Measurements from ENCODE around the gene PIMREG.

The PIMREG gene

DNA sequence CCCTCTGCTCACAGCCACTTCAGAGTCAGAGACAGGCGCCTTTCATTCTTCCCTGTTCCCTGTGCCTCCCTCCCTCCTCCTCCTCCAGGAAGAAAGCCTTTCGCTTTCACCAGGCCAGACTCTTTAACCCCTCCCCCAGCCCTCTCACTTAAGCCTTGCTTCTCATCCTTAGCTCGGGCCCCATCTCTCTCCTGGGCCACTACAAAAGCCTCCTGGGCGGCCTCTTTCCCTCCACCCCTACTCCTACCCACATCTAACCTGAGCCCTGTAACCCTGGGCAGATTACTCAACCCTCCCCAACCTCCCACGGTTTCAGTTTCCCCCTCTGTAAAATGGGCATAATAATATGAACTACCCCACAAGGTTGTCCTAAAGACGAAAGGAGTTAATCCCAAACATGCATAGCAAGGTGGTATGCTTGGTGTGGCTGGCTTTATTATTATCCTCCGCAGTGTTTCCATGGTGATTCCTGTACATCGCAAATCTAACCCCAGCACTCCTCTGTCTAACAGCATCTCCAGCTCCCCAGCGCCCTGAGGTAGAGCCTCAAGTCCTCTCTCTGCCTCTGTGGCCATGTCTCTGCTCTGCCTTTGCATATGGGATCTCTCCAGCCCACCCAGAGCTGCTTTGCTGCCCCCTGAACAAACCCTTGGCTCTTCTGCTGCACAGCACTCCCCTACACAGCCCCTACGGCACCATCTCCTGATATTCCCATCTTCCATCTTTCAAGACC lies 17.7 kb downstream of the PIMREG start:
- no peak for DNase-seq (ENCODE audit: low read depth in 2 of 2)

DNA sequence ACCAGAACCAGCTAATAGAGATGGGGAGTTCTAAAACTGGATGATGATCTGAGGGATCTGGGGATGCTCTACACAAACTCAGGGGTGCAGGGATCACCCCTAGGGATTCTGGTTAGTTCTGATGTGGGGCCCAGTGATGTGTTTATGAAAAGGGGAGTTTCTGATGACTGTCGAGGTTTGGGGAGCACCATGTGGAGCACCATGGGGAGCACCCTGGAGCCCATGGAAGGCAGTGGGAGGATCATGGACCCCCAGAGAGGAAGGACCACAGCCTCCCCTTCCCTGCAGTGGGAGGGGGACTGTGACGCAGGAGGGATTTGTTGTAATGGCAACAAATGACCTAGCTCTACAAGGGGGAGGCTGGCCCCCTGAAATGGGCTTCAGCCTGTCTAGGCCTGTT lies 18.4 kb downstream of the PIMREG start:
- DNase-seq (ENCODE audit: low read depth in 2 of 2), result no peak

DNA sequence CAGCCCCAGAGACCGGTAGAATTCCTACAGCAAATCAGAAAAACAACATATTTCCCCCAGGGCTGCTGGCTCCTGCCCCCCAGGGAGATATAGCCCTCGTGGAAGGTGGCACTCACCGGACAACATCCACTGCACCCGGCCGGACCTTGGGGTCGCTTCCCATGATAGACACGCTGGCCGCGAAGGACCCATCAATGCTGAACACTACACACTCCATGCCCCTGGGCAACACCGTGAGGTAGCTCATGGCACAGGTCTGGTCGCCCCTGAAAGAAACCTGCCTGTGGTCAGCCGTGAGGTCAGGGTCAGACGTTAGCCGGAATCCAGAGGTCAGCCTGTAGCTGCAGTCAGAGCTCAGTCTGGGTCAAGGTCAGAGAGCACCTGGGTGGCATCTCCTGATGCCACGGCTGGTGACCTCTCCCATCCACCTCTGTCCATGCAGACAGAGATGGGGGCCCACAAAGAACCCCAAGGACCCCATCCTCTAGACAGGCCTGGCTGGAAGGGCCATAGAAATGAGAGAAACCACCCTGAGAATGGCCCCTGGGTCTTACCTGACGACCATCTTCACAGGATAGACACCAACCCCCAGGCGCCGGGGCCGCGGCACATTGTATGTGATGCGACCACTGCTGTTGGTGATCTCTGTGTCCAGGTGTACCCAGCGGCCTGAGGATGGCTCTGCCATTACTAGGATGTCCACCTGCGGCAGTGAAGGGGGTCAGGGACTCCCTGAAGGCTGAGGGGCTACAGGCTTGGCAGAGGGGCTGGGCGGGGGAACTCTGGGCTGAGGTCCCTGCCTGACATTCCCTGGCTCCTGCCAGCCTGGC lies 19.6 kb downstream of the PIMREG start:
- DNase-seq (ENCODE audit: low read depth in 2 of 2), result no peak

DNA sequence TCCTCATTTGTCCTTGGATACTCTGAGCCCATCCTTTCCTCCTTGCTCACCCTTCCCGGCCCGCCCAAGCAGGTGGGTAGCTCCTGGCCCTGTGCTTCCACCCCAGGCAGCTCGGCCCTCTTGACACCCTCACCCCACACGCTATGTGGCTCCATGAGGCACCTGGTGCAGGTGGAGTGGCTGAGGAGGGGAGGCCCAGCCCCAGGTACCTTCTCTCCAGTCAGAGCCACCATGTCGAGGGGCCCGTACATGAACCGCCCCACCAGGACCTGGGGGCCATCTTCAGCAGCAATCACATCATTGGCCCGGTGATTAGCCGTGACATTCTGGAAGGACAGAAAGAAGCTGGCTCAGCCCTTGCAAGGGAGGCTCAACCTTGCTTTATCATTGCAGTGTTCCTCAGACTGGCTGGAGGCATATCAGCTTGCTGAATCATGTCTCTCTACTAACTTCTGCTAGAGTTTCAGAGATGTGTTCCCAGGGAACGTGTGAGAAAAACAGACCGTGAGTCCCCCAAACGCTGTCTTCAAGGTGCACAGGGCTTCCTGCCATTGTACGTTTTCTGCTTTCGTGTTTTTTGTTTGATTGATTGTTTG lies 20.3 kb downstream of the PIMREG start:
- DNase-seq (ENCODE audit: low read depth in 2 of 2), result no peak

DNA sequence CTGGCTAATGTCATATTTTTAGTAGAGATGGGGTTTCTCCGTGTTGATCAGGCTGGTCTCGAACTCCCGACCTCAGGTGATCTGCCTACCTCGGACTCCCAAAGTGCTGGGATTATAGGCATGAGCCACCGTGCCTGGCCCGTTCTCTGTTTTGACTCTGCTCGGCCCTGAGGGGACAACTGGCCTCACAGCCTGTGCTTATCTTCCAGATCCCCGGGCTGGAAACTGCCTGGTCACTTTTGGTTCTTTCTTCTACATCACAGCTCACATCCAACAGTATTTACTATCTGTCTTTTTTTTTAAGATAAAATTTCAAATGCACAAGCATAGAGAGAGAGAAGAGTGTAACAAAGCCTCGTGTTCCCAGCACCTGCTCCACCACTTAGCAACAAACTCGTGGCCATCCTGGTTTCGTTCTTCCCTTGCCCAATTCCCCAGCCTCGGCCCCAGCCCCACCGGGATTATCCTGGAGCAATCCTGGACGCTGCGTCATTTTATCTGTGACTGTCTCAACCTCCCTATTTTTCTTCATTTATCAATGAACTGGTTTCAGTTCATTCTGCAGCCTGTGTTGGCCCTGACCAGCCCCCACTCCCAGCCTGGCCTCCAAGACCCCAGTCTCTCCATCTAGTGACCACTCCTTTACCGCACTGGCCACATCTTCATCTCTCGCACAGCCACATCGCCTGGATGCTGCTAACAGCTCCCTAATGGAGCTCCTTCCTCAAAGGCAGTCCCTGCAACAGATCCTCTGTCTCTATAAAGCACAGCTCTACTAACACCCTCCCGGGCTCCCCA lies 21.1 kb downstream of the PIMREG start:
- DNase-seq (ENCODE audit: low read depth in 2 of 2), result no peak

DNA sequence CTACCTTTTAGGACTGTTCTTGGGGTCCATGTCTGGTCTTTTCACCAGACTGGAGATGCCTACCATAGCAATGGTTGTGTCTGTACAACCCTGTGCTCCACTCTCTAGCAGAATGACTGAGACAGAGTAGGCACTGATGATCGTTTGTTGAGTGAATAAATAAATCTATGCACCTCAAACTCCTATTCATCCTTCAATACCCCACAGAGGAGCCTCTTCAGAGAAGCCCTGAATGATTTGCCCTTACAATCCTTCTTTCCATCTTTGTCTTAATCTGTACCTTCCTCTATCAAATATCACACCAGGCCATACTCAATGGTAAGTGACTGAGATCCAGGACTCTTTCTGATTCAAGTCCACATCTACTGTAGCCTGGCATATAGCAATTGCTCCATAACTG lies 23.3 kb downstream of the PIMREG start:
- no peak for DNase-seq (ENCODE audit: low read depth in 2 of 2)

DNA sequence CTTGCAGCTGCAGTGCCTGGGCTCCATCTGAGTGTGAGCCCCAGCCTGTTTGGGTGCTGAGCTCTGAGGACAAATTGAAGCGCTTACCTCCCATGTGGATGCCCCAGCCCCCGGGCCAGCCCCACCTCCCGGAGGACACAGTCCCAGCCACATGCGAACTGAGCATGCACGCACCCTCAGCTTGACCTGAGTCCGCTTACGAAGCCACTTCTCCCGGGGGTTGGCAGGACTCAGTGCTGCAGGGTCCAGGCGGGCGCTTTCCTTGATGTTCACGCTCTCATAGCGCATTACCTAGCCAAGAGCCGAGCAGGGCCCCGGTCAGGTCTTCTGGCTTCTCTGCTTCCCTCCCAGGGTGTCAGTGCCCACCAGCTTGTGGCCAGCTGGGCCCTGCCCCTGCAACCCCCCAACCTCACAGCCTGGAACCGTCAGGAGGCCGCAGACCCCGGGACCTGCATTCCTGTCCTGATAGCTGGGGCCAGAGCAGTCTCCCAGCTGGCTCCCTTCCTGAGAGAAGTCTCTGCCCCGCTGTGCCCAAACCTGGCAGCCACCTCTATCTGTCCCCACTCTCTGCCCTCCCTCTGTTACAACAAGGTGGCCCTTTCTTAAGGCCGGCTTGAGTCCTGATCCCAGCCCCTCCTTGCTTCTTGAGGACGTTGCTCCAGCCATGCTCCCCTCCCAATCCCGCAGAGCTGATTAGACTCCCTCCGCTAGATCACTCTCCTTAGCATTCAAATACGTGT lies 24.0 kb downstream of the PIMREG start:
- no peak for DNase-seq (ENCODE audit: low read depth in 2 of 2)

DNA sequence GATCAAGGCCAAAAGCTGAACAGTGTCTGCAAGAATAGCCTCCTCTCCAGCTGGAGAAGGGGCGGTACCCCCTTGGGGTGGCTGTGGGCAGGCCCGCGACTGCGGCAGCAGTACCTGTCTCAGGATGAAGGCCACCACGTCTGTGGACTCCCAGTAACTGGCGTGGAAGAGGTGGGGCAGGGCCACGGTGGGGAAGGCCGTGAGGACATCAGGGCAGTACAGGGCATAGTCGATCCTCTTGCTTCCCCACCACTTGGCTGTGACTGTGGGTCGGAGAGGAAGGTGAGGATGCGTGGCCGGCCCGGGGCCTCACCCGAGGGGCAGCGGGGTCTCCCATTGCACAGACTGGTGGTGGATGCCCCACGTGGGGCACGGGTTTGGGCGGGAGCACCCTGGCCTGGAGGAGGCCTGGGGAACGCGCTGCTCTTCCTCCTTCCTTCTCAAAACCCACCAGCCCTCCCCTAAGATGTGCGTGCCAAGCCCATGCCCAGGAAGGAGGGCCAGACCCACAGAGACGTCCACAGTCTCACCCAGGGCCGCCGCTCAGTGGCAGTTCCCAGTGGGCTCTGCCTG lies 26.0 kb downstream of the PIMREG start:
- DNase-seq (ENCODE audit: low read depth in 2 of 2), result no peak

DNA sequence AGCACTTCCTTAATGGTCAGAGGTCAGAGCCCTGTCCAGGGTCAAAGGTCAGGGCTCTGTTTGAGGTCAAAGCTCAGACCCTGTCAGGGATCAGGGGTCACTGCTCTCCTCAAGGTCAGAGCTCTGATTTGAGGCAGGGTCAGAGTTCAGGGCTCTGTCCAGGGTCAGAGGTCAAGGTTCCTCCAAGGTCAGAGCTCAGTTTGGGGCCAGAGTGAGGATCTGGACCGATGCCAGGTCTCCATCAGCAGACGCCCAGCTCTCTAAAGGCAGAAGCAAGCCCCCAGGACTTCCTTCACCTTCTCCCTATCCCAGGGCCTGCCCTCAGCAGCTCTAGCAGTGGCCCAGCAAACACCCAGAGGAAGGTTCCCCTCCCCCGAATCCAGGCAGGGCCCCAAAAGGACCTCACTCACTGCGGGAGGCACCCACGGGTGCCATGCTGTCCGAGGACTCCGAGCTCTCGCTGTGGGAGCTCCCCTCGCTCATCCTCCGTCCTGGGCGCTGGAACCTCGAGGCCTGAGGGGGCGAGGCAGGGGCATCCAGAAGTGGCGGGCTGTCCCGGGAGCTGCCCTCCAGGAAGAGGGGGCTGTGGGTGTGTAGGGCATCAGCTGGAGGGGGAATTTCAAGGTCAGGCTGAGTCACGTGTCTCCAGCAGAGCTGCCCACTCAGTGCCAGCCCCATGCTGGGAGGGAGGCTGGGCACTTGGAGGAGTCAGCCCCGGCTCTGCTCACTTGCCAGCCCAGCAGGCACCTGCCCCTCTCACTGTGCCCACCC lies 26.7 kb downstream of the PIMREG start:
- no peak for DNase-seq (ENCODE audit: low read depth in 2 of 2)

DNA sequence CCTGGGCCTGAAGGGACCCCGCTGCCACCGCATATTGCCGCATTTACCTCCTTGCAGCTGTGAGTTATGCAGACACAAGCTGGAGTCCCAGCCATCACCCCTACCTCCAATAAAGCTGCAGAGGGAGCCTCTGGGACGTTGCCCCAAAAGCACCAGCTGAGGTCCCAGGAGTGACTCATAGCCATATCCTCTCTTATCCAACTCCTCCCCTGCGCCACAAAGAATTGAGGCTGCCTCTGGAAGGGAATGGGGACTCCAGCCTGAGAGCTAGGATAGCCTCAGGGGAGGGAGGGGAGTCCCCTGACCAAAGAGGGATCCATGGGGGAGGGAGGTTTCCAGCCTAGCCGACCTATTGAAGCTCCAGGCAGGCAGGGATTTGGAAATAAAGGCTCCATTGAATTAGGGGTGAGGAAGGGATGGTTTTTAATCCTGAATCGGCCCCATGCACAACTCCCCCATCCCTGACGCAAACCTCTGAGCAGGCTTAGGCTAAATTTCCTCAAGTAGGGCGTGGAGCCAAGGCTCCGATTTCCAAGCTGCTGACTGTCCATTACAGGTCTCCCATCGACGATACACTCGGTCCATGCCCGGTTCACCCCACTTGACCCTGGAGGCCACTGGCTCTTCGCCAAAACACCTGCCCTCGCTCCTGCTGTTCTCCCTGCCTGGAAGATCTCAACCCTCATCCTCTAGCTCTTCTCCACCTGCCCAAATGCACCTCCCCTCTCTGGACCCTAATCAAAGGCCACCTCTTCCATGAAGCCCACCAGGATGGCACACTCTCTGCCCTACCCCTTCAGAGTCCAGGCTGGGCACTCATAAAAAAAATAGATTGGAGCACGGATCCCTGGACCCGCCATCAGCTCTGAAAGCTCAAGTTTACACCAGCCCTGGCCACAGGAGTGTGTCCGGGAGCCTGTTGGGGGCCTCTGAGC lies 27.5 kb downstream of the PIMREG start:
- DNase-seq (ENCODE audit: low read depth in 2 of 2), result peak; percentile 21 to 22

DNA sequence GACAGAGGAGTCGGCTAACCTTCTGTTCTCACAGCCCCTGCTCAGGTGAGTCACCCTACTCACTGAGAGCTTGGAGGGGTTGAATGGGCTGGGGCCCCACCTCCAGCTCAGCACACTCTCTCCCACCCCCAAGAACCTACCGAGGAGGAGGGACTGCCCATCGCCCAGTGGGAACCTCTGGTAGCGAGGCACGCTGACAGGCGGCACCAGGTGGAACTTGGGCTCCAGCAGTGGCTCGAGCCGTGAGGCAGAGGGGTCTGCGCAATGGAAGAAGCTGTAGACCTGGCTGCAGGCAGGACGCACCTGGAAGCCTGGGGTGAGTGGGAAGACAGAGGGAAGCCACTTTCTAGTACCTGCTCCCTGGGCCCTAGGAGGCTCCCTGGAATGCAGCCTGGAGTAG lies 28.3 kb downstream of the PIMREG start:
- DNase-seq (ENCODE audit: low read depth in 2 of 2), result no peak

DNA sequence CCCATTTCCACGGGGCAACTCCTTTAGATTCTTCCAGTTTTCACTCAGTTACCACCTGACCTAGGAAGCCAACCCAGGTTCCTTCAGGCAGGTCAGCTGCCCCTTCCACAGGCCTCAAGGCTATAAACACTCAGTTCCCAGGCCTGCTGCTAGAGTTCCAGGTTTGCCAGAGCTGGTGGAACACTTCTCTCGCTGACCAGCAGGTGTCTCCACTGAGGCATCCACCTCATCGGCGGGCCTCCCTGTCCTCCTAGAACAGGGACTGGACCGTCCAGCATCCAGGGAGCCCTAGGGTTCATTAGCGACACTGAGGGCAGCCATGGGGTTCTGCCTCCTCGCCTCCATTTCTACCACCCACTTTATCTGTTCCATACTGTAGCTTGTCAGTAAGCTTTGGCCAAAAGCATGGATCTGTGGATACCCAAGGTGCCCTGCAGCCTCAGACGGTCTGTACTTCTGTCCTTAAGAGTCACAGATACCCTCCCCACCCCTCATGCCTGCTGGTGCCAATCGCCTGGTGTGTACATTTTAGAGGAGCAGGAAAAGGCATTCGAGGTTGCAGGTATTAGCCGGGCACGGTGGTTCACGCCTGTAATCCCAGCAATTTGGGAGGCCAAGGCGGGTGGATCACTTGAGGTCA lies 29.0 kb downstream of the PIMREG start:
- peak; percentile 26 to 29 for DNase-seq (ENCODE audit: low read depth in 2 of 2)

DNA sequence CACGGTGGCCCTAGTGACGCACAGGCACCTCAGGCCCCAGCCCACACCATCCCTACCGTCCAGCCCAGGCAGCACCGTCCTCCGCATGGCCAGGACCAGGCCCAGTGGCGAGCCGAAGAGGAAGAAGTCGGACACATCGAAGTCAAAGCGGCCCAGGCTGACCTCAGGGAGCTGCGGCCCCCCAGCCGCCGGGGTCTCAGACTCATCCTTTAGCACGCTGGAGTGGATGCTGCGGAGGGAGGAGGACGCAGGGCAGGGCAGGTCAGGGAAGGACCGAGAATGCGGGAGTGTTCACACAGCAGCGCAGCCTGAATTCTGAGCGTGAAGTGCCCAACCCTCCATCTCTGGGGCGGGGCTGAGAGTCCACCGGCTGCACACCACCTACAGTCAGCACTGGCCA lies 30.1 kb downstream of the PIMREG start:
- DNase-seq (ENCODE audit: low read depth in 2 of 2), result no peak

DNA sequence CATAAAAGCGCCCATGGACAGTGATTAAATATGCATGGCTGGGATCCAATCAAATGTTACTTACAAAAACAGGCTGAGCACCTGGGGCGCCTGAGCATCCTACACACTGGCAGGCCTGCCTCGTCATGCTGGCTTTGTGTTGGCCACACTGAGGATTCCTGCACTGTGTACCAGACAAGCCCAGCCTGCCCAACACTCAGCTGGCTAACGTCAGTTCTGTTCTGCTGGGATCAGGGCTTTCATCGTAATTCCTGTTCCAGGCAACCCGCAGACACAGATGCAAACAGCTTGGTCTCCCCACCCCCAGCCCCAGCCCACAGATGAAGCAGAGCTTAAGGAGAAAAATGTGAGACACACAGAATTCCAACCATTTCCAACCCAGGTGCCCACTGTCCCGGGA lies 30.7 kb downstream of the PIMREG start:
- no peak for DNase-seq (ENCODE audit: low read depth in 2 of 2)

DNA sequence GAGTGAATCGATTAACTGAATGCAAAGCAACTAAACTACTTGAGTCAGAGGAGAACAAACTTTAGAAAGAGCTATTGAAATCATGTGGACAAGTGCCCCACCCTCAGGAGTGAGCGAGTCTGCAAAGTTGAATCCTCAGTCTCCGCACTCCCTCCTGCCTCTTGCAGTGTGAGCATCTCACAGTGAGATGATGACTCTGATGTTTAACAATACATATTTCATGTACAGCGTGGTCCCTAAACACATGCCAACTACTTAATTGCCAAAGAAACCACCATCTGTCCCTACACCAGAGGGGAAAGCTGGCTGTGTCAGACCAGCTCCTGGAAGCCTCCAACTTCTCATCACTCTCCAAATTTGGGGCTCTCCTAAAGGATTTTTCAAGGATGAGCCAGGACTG lies 31.2 kb downstream of the PIMREG start:
- no peak for DNase-seq (ENCODE audit: low read depth in 2 of 2)

DNA sequence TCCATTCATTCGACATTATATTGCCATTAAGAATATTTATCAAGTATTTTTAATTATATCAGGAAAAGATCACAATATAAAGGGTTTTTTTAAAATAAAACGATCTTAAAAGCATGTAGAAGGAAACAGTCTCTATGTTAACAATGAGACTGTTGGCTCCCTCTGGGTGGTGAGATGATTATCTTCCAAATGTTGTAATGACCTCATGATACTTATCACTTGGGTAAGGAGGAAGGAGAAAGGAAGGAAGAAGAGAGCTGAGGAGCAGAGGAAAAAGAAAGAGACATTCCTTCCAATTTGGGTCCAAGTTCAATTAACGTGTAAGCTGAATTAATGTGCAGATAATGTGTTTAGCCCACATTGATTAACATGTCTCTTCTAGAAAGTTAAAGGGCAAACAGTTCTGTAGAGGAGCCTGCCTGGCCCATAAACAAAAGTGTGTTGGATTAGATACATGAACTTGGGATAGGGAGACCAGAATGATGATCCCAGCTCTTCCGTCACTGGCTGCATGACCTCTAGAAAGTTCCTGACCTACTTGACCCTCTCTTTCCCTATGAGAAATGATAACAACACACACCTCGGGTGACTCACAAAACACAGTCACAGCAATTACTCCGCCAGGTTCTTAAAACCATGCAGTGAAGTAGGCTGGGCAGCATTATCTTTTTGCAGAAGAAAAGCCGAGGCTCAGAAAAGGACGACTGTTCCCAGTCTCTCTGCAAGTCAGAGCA lies 32.0 kb downstream of the PIMREG start:
- no peak for DNase-seq (ENCODE audit: low read depth in 2 of 2)

DNA sequence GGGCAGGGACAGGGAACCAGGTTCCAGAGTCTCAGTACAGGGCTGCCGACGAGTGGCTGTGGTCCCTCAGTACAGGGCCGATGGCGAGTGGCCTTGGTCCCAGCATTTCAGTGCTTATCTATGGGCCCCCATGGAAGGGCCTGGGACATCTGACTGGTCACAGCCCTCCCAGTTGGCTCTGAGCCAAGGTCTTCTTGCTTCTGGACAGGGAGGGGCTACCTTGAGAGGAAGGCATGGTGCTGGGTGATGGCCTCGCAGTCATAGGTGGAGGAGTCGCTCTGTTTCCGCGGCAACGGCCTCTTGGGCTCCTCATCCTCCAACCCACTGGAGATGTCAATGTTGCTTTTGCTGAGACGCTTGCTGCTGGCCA lies 32.5 kb downstream of the PIMREG start:
- DNase-seq (ENCODE audit: low read depth in 2 of 2), result no peak

DNA sequence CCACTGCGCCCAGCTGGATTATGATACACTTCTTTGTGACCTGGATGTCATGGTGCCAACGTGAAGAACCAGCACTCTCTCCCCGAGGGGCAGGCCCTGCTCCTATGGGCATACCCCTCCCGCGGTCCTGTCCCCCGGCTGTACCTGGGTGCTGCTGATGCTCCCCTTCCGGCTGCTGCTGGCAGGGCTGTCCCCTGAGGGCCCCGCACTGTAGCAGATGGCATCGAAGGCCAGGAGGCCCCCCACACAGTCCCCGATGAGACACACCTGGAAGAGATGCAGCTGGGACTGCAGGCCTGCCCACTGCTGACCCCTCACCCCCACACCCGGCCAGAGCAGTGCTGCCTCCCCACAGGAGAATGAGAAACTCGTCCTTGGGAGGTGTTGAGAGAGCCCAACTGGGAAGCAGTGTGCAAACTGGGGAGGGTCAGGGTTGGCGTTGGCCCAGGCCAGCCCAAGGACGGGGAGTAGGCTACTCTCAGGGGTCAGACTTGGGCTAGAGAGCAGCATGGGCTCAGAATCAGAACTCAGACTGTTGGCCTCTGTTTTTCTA lies 33.7 kb downstream of the PIMREG start:
- no peak for DNase-seq (ENCODE audit: low read depth in 2 of 2)

Data from fibroblast of skin of left quadriceps (primary cell).